Hepatocyte (in vitro differentiated cells): ENCODE results near the gene GAS2.

Experiments used
- CTCF ChIP-seq: fragments of 200-600 bp; sonication (generic); IDR thresholded peaks from 2 replicates; pipeline ENCODE4 v1.5.1; 2016; ENCODE audit warnings: antibody characterized with exemption, mild to moderate bottlenecking; ENCODE audit not compliant: poor library complexity
- EZH2 ChIP-seq: fragments of 200-600 bp; sonication (generic); IDR thresholded peaks from 2 replicates; pipeline ENCODE4 v1.6.1; 2016; ENCODE audit warnings: antibody characterized with exemption, mild to moderate bottlenecking, borderline replicate concordance

GRCh38 chr11:22792497-22792896, 126.1 kb downstream of the GAS2 start:
- no peak for TF ChIP-seq EZH2
- TF ChIP-seq CTCF: no peak
